NCI-H1092 (cell line): ENCODE data around the gene TRMT61A.

Source experiments
- DNase-seq: peaks from one replicate; lab custom pipeline; 2025; lab: John Stamatoyannopoulos, UW

TRMT61A gene

DNA sequence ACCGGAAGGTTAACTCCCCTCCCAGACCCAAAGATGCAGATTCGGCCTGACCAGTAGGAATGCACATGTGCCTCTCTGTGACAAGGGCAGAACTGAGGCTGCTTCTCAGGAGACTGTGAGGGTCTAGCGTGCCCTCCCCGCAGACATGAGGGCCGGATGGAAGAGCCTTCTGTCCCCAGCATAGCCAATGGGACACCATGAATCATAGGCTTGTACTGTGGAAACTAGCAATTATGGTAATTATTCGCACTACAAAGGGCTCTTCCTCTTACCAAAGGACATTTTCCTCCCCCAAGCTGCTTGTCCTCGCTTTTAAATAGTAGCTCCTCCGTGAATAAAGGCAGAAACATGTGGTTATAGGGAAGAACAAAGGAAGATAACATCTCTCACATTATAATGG, 40.0 kb downstream of the TRMT61A start:
- no peak for DNase-seq

DNA sequence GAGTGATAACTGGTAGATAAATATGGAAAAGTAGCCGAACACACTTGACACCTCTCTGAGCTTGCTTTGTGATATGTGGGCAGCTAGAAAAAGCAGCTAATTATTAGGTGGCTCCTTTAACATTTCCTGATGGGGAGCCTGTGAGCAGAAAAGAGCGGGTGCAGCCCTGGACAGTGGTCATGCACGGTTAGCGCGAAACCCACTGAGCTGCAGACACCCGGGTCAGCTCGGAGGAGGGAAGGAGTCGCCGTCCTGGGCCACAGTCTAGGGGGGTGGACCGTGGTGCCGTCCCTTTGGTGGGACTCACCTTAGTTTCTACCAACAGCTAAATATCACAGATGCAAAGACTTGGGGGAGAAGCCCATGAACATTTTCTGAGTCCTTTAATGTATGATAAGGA, 40.4 kb downstream of the TRMT61A start:
- no peak for DNase-seq

DNA sequence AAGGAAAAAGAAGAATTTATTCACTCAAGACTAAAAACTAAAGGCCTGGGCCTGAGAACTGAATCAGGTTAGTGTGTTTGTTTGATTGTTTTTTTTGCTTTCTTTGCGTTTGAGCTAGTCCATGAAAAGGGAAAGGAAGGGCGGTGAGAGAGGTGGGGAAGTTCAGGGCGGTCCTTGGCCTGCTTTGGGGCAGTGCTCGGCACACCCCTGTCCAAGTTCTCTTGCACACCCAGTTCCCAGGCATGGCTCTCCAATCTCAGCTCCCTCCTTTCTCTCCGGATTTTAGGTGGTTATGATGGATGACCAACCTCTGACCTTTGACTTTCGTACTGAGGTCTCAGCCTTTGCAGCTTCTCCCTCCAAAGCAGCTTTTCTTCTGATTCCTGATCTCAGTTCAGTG, 45.1 kb downstream of the TRMT61A start:
- DNase-seq: no peak

DNA sequence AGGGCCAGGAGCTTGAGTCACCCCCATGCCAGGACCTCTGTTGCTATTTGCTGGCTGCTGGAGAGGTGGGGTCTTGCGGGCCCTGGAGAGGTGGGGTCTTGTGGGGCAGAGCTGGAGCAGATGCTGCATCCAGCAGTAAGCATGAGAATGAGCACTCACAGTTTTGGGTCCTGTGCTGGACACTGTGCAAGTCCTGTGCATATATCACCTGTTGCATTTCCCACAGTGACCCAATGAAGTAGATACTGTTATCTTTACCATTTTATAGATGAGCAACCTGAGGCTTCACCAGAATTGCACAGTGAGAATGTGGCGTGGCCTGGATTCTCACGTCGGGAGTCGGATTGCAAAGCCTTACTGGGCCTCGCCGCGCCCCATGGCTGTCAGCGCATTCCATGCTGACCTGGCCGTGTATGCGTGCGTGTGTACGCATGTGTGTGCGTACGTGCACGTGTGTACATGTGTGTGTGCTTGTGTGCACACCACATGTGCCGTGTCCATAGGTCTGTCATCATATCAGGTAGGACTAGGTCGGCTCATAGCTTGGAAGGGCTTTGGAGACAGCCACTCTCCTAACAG, 45.8 kb downstream of the TRMT61A start:
- DNase-seq: no peak

DNA sequence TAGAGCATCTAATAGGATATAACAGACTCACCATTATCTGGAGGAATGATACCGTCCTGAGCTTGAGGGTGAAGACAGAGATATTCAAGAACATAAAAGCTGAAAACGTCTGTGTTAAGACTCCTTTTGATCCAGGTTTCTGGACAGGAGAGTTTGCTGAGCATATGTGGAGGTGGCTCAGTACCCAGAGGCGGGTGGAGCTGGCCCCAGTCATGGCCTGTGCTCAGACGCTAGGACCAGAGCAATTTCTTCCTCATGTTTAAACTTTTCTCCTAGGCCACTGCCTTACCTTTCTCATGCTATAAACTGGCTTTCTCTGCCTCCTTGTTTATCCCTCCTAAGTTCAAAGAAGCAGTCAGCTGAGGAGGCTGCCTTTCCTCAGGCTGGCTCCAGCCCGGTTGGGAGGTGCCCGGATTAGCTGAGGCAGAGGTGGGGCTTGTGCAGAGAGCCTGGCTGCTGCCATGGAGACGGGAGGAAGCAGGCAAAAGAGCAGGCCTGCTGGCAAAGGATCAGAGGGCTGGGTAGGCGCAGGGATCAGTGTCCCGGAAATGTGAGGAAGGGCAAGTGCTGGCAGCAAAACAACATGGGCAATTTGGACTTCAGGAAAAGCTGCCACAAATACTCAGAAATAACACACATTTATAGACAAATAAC, 47.5 kb downstream of the TRMT61A start:
- DNase-seq: no peak

DNA sequence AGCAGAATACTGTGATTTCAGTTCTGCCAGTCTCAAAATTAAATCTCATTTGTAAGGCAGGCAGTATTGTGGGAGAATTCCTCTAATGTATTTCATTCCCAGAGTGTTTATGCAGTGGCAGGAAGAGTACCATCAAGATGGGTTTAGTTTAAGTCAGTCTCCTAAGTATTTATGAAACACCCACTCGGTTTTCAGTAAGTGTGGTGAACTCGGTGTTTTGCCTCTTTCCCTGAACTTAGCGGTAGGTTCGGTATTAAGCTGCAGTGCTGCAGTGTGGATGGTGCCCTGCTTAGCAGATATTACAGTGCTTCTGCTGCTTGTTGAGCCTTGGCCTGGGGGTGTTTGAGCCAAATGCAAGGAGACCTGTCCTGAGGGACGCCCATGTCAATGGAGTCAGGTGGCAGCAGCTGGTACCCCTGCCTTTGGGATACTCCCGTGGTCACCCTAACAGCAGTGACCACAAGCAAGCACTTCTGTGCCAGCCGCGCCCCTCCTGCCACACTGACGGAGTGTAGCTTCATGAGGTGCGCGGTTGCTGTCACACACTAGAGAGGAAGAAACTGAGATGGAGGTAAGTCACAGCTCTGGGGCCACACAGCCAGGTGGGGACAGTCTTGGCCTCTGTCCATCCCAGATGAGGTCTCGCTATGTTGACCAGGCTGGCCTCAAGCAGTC, 49.5 kb downstream of the TRMT61A start:
- DNase-seq: no peak

DNA sequence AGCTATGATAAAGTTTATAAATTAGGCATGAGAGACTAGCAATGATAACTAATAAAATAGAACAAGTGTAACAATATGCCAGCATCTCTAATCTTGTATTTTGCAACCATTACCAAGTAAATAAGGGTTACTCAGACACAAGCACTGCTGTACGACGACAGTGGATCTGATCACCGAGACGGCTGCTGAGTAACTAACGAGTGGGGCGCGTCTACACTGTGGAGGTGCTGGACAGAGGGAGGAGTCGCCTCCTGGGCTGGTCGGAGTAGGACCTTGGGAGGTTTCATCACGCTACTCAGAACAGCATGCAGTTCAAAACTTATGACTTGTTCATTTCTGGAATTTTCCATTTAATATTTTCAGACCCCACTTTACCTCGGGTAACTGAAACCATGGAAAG, 52.2 kb downstream of the TRMT61A start:
- no peak for DNase-seq

DNA sequence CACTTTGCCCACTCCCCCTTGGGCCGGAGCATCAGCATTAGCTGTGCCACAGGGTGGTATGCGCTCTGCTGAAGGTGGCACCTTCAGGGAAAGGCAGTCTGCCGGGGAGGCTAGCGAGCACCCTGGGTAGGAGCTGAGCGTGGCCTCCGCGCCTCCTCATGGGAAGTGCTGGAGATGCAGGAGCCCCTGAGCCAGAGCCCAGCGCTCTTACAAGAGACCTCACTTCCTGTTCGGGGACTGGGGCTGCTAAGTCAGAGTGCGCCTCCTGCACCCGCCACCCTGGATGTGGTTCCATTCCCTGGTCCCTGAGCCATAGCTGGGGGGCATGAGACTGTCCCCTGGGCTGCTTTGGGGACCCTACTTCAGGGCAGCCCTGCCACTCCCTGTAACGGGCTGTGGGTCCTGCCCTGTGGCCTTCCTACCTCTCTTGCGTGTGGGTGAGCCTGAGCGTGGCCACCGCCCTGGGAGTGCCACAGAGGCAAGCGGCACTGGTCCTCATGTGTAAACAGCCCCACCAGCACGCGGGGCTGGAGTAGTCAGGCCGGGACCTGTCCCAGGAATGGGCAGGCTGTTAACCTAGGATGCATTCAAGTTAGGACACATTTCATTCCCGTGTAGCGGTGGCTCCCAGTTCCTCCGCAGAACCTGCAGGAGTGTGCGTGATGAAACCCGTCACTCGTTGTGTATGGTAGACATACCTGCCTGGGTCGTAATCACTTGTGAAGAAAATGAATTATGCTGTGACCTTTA, 53.1 kb downstream of the TRMT61A start:
- DNase-seq: no peak

DNA sequence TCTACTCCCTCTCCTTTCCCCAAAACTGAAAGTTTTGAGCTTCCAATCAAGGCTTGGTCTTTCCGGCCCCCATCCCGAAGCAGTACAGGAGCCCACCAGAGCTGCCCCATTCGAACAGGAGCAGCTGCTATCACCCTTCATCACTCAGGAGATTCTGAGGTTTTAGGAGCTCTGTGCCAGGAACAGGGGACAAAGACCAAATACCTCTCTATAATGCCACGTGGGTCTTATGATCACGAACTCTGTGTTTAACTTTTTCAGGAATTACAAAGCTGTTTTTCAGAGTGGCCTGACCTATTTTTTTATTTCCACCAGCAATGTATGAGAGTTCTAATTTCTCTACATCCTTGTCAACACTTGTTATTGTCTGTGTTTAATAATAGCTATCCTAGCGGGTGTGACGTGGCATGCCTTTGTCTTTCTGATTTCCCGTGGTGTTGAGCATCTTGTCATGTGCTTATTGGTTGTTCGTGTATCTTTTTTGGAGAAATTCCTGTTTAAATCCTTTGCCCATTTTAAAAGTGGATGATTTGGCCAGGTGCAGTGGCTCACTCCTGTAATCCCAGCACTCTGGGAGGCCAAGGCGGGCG, 55.4 kb downstream of the TRMT61A start:
- no peak for DNase-seq
